ENCODE measurements around the gene KCNE4. TPM values are rescaled to one million over a fixed set of nuclear protein-coding genes. Genes with fewer than 3 reads are reported as not detected.

KCNE4 gene
- total RNA-seq, 1 experiment from 2014 or later, result not detected

- CTCF ChIA-PET, result no interaction called here
- TF ChIP-seq CTCF (IDR thresholded peaks at IDR 0.05; ENCODE audit: unreplicated experiment), result no peak
- Mint-ChIP-seq H3K27ac (ENCODE audit: unreplicated experiment) (no peak overlapping the region), H3K27me3 (ENCODE audit: unreplicated experiment) (peaks cover 13% of the 10 kb centered on the region), H3K4me1 (ENCODE audit: low read depth, unreplicated experiment) (peaks cover 23% of the 10 kb centered on the region), H3K9me3 (ENCODE audit: low read depth, unreplicated experiment) (no peaks in the 10 kb centered on the region), H3K4me3 (ENCODE audit: low read depth, unreplicated experiment) (no peak overlapping the region), H3K36me3 (ENCODE audit: insufficient read depth, unreplicated experiment) (no peaks in the 10 kb centered on the region)
- DNase-seq, result no peak
- intact Hi-C loops (cut with micrococcal nuclease; ENCODE audit: unreplicated experiment), result no loop called here
- no TSS peak for BruUV-seq (replicated peaks)
These were observed 3.8 kb downstream of the KCNE4 start for GRCh38 chr2:223055836-223056235.

- Mint-ChIP-seq H3K36me3 (ENCODE audit: insufficient read depth, unreplicated experiment) (no peaks in the 10 kb centered on the region), H3K27me3 (ENCODE audit: unreplicated experiment) (peaks cover 7% of the 10 kb centered on the region), H3K9me3 (ENCODE audit: low read depth, unreplicated experiment) (no peaks in the 10 kb centered on the region), H3K4me3 (ENCODE audit: low read depth, unreplicated experiment) (no peak overlapping the region), H3K4me1 (ENCODE audit: low read depth, unreplicated experiment) (peaks cover 20% of the 10 kb centered on the region), H3K27ac (ENCODE audit: unreplicated experiment) (no peak overlapping the region)
- no peak for TF ChIP-seq CTCF (IDR thresholded peaks at IDR 0.05; ENCODE audit: unreplicated experiment)
- BruUV-seq (replicated peaks), result no TSS peak
- intact Hi-C loops (cut with micrococcal nuclease; ENCODE audit: unreplicated experiment), result no loop called here
- CTCF ChIA-PET, result no interaction called here
- no peak for DNase-seq
These were observed 4.9 kb downstream of the KCNE4 start for GRCh38 chr2:223056701-223057418.

- DNase-seq, result no peak
- Mint-ChIP-seq H3K4me1 (ENCODE audit: low read depth, unreplicated experiment) (peaks cover 17% of the 10 kb centered on the region), H3K27ac (ENCODE audit: unreplicated experiment) (no peak overlapping the region), H3K36me3 (ENCODE audit: insufficient read depth, unreplicated experiment) (no peaks in the 10 kb centered on the region), H3K9me3 (ENCODE audit: low read depth, unreplicated experiment) (no peaks in the 10 kb centered on the region), H3K4me3 (ENCODE audit: low read depth, unreplicated experiment) (no peak overlapping the region), H3K27me3 (ENCODE audit: unreplicated experiment) (peaks cover 1% of the 10 kb centered on the region)
- no peak for TF ChIP-seq CTCF (IDR thresholded peaks at IDR 0.05; ENCODE audit: unreplicated experiment)
- intact Hi-C loops (cut with micrococcal nuclease; ENCODE audit: unreplicated experiment), result no loop called here
- CTCF ChIA-PET, result interaction anchor here (0.6 kb wide), 1 partner anchor 86 kb away, joined by 3 read pairs; no protein-coding TSS in a partner anchor
- BruUV-seq (replicated peaks), result no TSS peak
These were observed 5.6 kb downstream of the KCNE4 start for GRCh38 chr2:223057569-223057968.

- peak; percentile 34 for DNase-seq
- H3K4me3 Mint-ChIP-seq (ENCODE audit: low read depth, unreplicated experiment), result no peak overlapping the region
- H3K4me1 Mint-ChIP-seq (ENCODE audit: low read depth, unreplicated experiment), result peaks cover 17% of the 10 kb centered on the region
- H3K36me3 Mint-ChIP-seq (ENCODE audit: insufficient read depth, unreplicated experiment), result no peaks in the 10 kb centered on the region
- no TSS peak for BruUV-seq (replicated peaks)
- intact Hi-C loops (cut with micrococcal nuclease; ENCODE audit: unreplicated experiment), result no loop called here
- no peak for TF ChIP-seq CTCF (IDR thresholded peaks at IDR 0.05; ENCODE audit: unreplicated experiment)
- H3K27ac Mint-ChIP-seq (ENCODE audit: unreplicated experiment), result no peak overlapping the region
- H3K27me3 Mint-ChIP-seq (ENCODE audit: unreplicated experiment), result peaks cover 15% of the 10 kb centered on the region
- no peaks in the 10 kb centered on the region for H3K9me3 Mint-ChIP-seq (ENCODE audit: low read depth, unreplicated experiment)
- CTCF ChIA-PET, result no interaction called here
These were observed 7.1 kb downstream of the KCNE4 start for GRCh38 chr2:223058952-223059716.

Measured in Calu3 (cell line).